ENCODE measurements around the gene MELTF. TPM values are rescaled to one million over a fixed set of nuclear protein-coding genes. Genes with fewer than 3 reads are reported as not detected.

Gene MELTF
- total RNA-seq, 1 experiment from 2014 or later = 7.3 TPM

GRCh38 chr3:197050511-197050910, 20.9 kb upstream of the MELTF start:
- POLR2A ChIA-PET = no interaction called here
- no peak for DNase-seq (ENCODE audit: low spot score)
- peaks cover 46% of the 10 kb centered on the region for H3K36me3 Mint-ChIP-seq
- no peak overlapping the region for H3K4me3 Mint-ChIP-seq
- H3K27ac Mint-ChIP-seq = no peak overlapping the region
- no peak for ATAC-seq
- no peak for TF ChIP-seq IRF1 (CRISPR knock-in tag; IDR thresholded peaks at IDR 0.05)
- TF ChIP-seq ZBTB21 (CRISPR knock-in tag; IDR thresholded peaks at IDR 0.05; ENCODE audit: borderline replicate concordance) = no peak
- TF ChIP-seq AFF4 (CRISPR knock-in tag; IDR thresholded peaks at IDR 0.05; ENCODE audit: borderline replicate concordance) = no peak
- TF ChIP-seq ZSCAN18 (CRISPR knock-in tag; IDR thresholded peaks at IDR 0.05) = no peak
- TF ChIP-seq TEAD1 (CRISPR knock-in tag; IDR thresholded peaks at IDR 0.05) = no peak
- TF ChIP-seq SOX15 (CRISPR knock-in tag; IDR thresholded peaks at IDR 0.05) = no peak
- TF ChIP-seq ZNF423 (CRISPR knock-in tag; IDR thresholded peaks at IDR 0.05) = no peak
- no peak for TF ChIP-seq KAT7 (CRISPR knock-in tag; IDR thresholded peaks at IDR 0.05; ENCODE audit: borderline replicate concordance)
- TF ChIP-seq NR2C2 (CRISPR knock-in tag; IDR thresholded peaks at IDR 0.05) = no peak
- no peak for TF ChIP-seq ZMAT4 (CRISPR knock-in tag; IDR thresholded peaks at IDR 0.05)
- TF ChIP-seq NR3C1 (CRISPR knock-in tag; conservative IDR thresholded peaks at IDR 0.05; ENCODE audit: low read depth) = no peak
- TF ChIP-seq ATF3 (CRISPR knock-in tag; conservative IDR thresholded peaks at IDR 0.05) = no peak
- TF ChIP-seq RORB (CRISPR knock-in tag; IDR thresholded peaks at IDR 0.05) = no peak
- no peak for TF ChIP-seq ZNF512 (CRISPR knock-in tag; IDR thresholded peaks at IDR 0.05; ENCODE audit: borderline replicate concordance)
- no peak for TF ChIP-seq ATF1 (CRISPR knock-in tag; IDR thresholded peaks at IDR 0.05)
- H3K9me3 Mint-ChIP-seq = no peaks in the 10 kb centered on the region
- H3K27me3 Mint-ChIP-seq (ENCODE audit: low read depth) = no peaks in the 10 kb centered on the region
- CTCF ChIA-PET = no interaction called here
- no peaks in the 10 kb centered on the region for H3K4me1 Mint-ChIP-seq

GRCh38 chr3:197042539-197042938, 12.9 kb upstream of the MELTF start:
- ChIA-PET CTCF (interaction anchor here (1.2 to 3.5 kb wide), 2 partner anchors 13 to 141 kb away, joined by 3 to 26 read pairs; partner anchors contain the start of gene MELTF), POLR2A (no interaction called here)
- no peak for ATAC-seq
- H3K27me3 Mint-ChIP-seq (ENCODE audit: low read depth) = no peaks in the 10 kb centered on the region
- DNase-seq (ENCODE audit: low spot score) = no peak
- H3K27ac Mint-ChIP-seq = no peak overlapping the region
- no peaks in the 10 kb centered on the region for H3K9me3 Mint-ChIP-seq
- H3K4me1 Mint-ChIP-seq = no peaks in the 10 kb centered on the region
- peaks cover 12% of the 10 kb centered on the region; the same call in 1 of the 2 replicates for H3K36me3 Mint-ChIP-seq
- H3K4me3 Mint-ChIP-seq = no peak overlapping the region
- TF ChIP-seq ATF1 (CRISPR knock-in tag; IDR thresholded peaks at IDR 0.05) (no peak), GTF2I (CRISPR knock-in tag; conservative IDR thresholded peaks at IDR 0.05) (no peak), ZNF396 (CRISPR knock-in tag; IDR thresholded peaks at IDR 0.05; ENCODE audit: borderline replicate concordance) (no peak), CREM (CRISPR knock-in tag; IDR thresholded peaks at IDR 0.05) (no peak), TP53 (CRISPR knock-in tag; IDR thresholded peaks at IDR 0.05) (no peak), ZNF423 (CRISPR knock-in tag; IDR thresholded peaks at IDR 0.05) (no peak), PREB (CRISPR knock-in tag; IDR thresholded peaks at IDR 0.05; ENCODE audit: borderline replicate concordance) (no peak), OVOL2 (CRISPR knock-in tag; IDR thresholded peaks at IDR 0.05; ENCODE audit: borderline replicate concordance) (no peak), STAT6 (CRISPR knock-in tag; conservative IDR thresholded peaks at IDR 0.05; ENCODE audit: low read depth) (no peak)
